Measurements from ENCODE around the gene RNF217.
"Not testable (repeated sequence)": the region's sequence is repeated elsewhere in the genome, so short reads cannot be mapped to it uniquely, and the experiment has no call there.

Gene RNF217, protein sequence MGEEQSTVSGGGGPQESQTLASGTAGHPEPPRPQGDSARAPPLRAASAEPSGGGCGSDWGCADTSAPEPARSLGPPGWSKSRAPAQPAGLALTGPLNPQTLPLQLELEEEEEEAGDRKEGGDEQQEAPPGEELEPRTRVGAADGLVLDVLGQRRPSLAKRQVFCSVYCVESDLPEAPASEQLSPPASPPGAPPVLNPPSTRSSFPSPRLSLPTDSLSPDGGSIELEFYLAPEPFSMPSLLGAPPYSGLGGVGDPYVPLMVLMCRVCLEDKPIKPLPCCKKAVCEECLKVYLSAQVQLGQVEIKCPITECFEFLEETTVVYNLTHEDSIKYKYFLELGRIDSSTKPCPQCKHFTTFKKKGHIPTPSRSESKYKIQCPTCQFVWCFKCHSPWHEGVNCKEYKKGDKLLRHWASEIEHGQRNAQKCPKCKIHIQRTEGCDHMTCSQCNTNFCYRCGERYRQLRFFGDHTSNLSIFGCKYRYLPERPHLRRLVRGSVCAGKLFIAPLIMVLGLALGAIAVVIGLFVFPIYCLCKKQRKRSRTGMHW

DNA sequence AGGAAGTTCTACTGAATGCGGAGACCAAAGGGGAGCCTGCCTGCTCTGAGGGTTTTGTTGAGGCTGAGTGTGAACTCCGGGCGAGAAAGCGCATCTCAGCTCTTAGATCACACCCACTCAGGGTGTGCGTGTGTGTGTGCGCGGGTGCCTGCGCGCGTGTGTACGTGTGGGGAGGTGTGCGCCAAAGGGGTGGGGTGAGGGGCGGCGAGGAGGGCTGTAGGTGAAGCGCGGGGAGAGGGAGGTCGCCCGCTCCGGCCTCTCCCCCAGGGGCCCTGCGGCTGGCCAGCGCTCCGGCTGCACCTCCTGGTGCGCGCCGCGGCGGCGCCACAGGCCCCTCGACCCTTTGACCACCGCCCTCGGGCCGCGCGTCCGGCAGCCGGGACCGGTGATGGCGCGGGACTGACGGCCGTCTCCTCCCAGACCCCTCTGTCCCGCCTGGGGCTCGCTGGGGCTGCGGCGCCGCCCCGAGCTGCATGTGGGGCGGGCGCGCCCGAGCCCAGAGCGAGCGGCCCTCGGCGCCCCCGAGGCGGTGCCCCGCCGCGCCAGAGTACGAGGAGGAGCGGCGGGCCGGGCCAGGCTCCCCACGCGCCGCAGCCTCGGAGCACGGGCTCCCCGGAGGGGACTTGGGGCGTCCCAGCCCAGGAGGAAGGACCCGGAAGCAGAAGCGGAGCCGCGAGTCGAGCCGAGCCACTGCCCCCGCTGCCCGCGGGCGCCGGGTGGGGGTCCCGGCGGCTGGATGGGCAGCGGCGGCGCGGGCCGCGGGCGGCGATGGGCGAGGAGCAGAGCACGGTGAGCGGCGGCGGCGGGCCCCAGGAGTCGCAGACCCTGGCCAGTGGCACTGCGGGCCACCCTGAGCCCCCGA is at the start of gene RNF217:
Gene RNF217, plus strand, starts transcription at position 661 of the 862 bp plus-strand sequence. Its CDS starts 108 bp downstream, at position 769.
- peak within 1 kb of the TSS; percentile 74 for H3K4me3 ChIP-seq (ENCODE audit: low read length)
- TF ChIP-seq, protein P1, sequence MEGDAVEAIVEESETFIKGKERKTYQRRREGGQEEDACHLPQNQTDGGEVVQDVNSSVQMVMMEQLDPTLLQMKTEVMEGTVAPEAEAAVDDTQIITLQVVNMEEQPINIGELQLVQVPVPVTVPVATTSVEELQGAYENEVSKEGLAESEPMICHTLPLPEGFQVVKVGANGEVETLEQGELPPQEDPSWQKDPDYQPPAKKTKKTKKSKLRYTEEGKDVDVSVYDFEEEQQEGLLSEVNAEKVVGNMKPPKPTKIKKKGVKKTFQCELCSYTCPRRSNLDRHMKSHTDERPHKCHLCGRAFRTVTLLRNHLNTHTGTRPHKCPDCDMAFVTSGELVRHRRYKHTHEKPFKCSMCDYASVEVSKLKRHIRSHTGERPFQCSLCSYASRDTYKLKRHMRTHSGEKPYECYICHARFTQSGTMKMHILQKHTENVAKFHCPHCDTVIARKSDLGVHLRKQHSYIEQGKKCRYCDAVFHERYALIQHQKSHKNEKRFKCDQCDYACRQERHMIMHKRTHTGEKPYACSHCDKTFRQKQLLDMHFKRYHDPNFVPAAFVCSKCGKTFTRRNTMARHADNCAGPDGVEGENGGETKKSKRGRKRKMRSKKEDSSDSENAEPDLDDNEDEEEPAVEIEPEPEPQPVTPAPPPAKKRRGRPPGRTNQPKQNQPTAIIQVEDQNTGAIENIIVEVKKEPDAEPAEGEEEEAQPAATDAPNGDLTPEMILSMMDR (conservative IDR thresholded peaks at IDR 0.05; ENCODE audit: low read length) = no peak
- DNase-seq (ENCODE audit: low read depth) = peak; percentile 77

DNA sequence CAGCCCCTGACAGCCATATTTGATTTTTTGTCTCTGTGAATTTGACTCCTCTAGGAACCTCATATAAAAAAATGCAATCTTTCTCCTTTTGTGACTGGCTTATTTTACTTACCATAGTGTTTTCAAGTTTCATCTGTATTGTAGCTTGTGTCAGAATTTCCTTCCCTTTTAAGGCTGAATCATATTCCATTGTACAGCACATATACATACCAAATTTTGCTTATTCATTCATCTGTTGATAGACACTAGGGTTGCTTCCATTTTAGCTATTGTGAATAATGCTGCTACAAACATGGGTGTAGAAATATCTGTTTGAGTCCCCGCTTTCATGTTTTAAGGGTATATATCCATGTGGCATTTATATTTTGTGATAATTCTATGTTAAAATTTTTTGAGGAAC is 49.2 kb upstream of the RNF217 start:
- DNase-seq (ENCODE audit: low read depth) = no peak
- H3K4me3 ChIP-seq (ENCODE audit: low read length) = no peak overlapping the region
- TF ChIP-seq, protein P1 (conservative IDR thresholded peaks at IDR 0.05; ENCODE audit: low read length) = no peak

DNA sequence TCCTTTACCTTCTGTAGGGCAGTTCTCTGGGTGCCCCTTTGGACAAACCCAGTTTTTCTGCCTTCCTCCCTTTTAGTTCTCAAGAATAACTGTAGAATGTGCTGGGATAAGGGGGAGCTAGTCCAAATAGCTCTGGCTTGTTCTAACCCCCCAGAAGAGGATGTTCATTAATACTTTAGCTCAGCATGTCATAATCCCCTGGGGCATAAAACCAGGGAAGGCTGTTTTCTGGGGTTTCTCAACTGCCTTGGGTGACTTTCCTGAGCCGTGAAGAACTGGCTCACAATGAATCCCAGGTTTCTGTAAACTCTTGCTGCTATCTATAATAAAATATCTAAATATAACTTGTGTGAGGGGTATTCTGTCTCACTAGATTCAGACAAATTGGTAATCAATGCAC is 44.5 kb upstream of the RNF217 start:
- no peak overlapping the region for H3K4me3 ChIP-seq (ENCODE audit: low read length)
- TF ChIP-seq, protein P1 (conservative IDR thresholded peaks at IDR 0.05; ENCODE audit: low read length) = no peak
- no peak for DNase-seq (ENCODE audit: low read depth)

DNA sequence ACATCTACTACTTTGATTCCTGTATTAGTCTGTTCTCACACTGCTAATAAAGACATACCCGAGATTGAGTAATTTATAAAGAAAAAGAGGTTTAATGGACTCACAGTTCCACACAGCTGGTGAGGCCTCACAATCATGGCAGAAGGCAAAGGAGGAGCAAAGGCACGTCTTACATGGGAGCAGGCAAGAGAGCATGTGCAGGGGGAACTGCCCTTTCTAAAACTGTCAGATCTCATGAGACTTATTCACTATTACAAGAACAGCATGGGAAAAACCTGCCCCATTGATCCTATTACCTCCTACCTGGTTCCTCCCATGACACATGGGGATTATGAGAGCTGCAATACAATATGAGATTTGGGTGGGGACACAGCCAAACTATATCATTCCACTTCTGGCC is 42.5 kb upstream of the RNF217 start:
- H3K4me3 ChIP-seq (ENCODE audit: low read length); DNase-seq (ENCODE audit: low read depth): not testable (repeated sequence)

DNA sequence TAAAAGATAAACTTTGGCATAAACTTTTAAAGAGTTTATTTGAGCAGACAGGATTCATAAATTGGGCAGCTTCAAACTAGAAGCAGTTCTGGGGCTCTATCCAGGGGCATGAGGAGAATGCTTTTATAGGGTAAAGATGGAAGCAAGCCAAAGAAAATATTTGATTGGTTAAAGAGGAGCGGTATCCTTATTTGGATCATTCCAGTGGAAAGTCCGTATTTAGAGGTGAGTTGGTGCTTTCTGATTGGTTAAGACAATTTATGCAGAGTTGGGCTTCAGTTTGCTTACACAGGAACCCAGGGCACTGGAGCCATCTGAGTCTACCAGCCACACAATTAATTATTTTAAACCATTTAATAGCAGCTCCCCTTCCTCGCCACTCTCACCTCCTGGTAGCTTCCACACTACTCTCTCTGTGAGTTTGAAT is 37.9 kb upstream of the RNF217 start:
- TF ChIP-seq, protein P1 (conservative IDR thresholded peaks at IDR 0.05; ENCODE audit: low read length) = no peak
- no peak overlapping the region for H3K4me3 ChIP-seq (ENCODE audit: low read length)
- peak; percentile 6 for DNase-seq (ENCODE audit: low read depth)

DNA sequence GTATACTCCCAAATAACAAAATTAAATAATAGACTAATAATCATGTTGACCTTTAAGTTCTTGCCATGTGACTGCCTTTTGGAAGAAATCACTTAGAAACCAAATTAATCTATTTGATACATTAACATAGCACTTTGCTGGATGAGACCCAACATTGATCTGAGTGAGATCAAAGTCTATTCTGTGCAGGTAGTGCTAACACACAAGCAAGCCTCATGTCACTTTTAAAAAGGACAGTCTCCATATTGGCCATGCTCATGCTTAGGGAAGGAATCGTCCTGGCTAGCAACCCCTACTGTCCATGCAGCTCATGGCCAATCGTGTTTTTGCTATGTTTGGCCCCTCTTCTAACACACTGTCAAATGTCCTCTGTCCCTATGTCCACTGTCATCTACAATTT is 35.8 kb upstream of the RNF217 start:
- TF ChIP-seq, protein P1 (conservative IDR thresholded peaks at IDR 0.05; ENCODE audit: low read length) = no peak
- no peak for DNase-seq (ENCODE audit: low read depth)
- H3K4me3 ChIP-seq (ENCODE audit: low read length) = no peak overlapping the region

DNA sequence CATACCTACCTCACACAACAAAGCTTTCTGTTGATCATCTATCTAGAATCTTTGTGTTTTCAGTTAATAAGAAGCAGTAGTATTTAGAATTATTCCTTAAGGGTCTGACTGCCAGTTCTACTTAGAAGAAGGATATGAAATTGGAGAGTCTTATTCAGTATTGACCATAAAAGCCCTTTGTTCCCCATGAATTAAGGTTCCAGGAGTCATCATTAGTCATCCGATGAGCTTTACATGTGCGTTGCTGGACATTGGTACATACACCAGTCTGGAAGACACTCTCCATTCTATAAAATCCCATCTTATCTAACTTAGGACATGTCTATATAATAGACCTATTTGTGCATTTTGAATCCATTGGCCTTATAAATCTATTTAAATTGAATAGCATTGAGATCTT is 34.4 kb upstream of the RNF217 start:
- no peak overlapping the region for H3K4me3 ChIP-seq (ENCODE audit: low read length)
- TF ChIP-seq, protein P1 (conservative IDR thresholded peaks at IDR 0.05; ENCODE audit: low read length) = no peak
- DNase-seq (ENCODE audit: low read depth) = no peak
